Tibial artery (tissue), 4 donors: ENCODE measurements around the gene VAMP2.

Source experiments
- DNase-seq, 2 donors: peaks; one replicate each; pipeline ENCODE4 v3.0.0-alpha.2; 2019
- H3K27ac ChIP-seq, 2 donors: fragments of 200-600 bp; sonication (generic) in 1 of 2; 1 replicate in 1 of 2; 2 replicates in 1 of 2; pipeline ENCODE4 v1.5.1; 2018 to 2019; ENCODE audit warnings: mild to moderate bottlenecking in 1 of 2
- H3K27me3 ChIP-seq, 2 donors: fragments of 200-600 bp; sonication (generic) in 1 of 2; one replicate each; pipeline versions ENCODE4 v1.5.1 to v1.6.0; 2016 to 2019
- H3K36me3 ChIP-seq, 3 donors: fragments of 200-600 bp; sonication (generic) in 2 of 3; one replicate each; pipeline ENCODE4 v1.5.1; 2016 to 2019; ENCODE audit warnings: mild to moderate bottlenecking in 2 of 3
- H3K4me1 ChIP-seq, 4 donors: fragments of 200-600 bp; sonication (generic) in 2 of 4; 1 replicate in 3 of 4; 2 replicates in 1 of 4; pipeline ENCODE4 v1.5.1; 2016 to 2019
- H3K4me3 ChIP-seq, 2 donors: fragments of 200-600 bp; sonication (generic) in 1 of 2; 1 replicate in 1 of 2; 2 replicates in 1 of 2; pipeline ENCODE4 v1.5.1; 2018 to 2019; ENCODE audit warnings: mild to moderate bottlenecking in 2 of 2
- H3K9me3 ChIP-seq, 3 donors: fragments of 200-600 bp; sonication (generic) in 1 of 3; one replicate each; pipeline ENCODE4 v1.5.1; 2016 to 2019
- CTCF ChIP-seq, 2 experiments: fragments of 200-600 bp in 1 of 2; fragments of 450-650 bp in 1 of 2; IDR thresholded peaks; one replicate each; pipeline ENCODE4 v1.5.1; 2017 to 2019; ENCODE audit warnings: antibody characterized with exemption in 2 of 2, mild to moderate bottlenecking in 1 of 2, moderate library complexity in 1 of 2
- intact Hi-C: fragments of 100-400 bp; cut with DNase I; formaldehyde crosslinking; loops from one replicate; pipeline ENCODE4 v1.15.0; 2023; ENCODE audit warnings: low total_unique reads

Gene VAMP2

GRCh38 chr17:8125154-8125946, 37.4 kb downstream of the VAMP2 start:
- DNase-seq: peak; percentile 85 to 91
- Histone ChIP-seq H3K4me1 (peaks cover 0 to 69% (median 59%) of the 10 kb centered on the region in 4 donors), H3K9me3 (no peaks in the 10 kb centered on the region), H3K27ac (peak overlapping the region; percentile 64 to 68), H3K27me3 (peaks cover 0 to 10% of the 10 kb centered on the region in 2 donors), H3K4me3 (peak overlapping the region; percentile 56 to 70), H3K36me3 (no peaks in the 10 kb centered on the region)
- TF ChIP-seq CTCF (IDR thresholded peaks at IDR 0.05): no peak
- intact Hi-C loops: no loop called here

GRCh38 chr17:8124350-8125153, 38.2 kb downstream of the VAMP2 start:
- Histone ChIP-seq H3K4me1 (peaks cover 0 to 75% (median 63%) of the 10 kb centered on the region in 4 donors), H3K27ac (peak overlapping the region in 1 of 2 donors; percentile 24), H3K27me3 (peaks cover 0 to 6% of the 10 kb centered on the region in 2 donors), H3K9me3 (no peaks in the 10 kb centered on the region), H3K36me3 (no peaks in the 10 kb centered on the region), H3K4me3 (peak overlapping the region; percentile 51 to 70)
- no peak for TF ChIP-seq CTCF (IDR thresholded peaks at IDR 0.05)
- intact Hi-C loops: loop anchor here (5.0 kb wide), 1 partner anchor 38 kb away; the partner anchor contains the start of gene VAMP2
- DNase-seq: no peak

- H3K4me3 ChIP-seq: peak within 1 kb of the TSS; percentile 51 to 70
- H3K9me3 ChIP-seq: no peaks in the 10 kb centered on the region
- peaks cover 0 to 4% of the 10 kb centered on the region in 2 donors for H3K27me3 ChIP-seq
- no peak for TF ChIP-seq CTCF (IDR thresholded peaks at IDR 0.05)
- peaks cover 0 to 75% (median 63%) of the 10 kb centered on the region in 4 donors for H3K4me1 ChIP-seq
- H3K36me3 ChIP-seq: no peaks in the 10 kb centered on the region
- DNase-seq: no peak
- intact Hi-C loops: loop anchor here (5.0 kb wide), 1 partner anchor 38 kb away; the partner anchor contains the start of gene VAMP2
- H3K27ac ChIP-seq: peak within 1 kb of the TSS; percentile 23 to 40
Measured at GRCh38 chr17:8123695-8124349, 38.9 kb downstream of the VAMP2 start, which contains the start of gene HES7. Gene HES7, minus strand, starts transcription at chr17:8124106. Its CDS starts 22 bp downstream, at chr17:8124084.

GRCh38 chr17:8122924-8123694, 39.6 kb downstream of the VAMP2 start:
- Histone ChIP-seq H3K36me3 (no peaks in the 10 kb centered on the region), H3K4me3 (peak overlapping the region; percentile 51 to 70), H3K27ac (peak overlapping the region; percentile 20 to 40), H3K4me1 (peaks cover 0 to 80% (median 69%) of the 10 kb centered on the region in 4 donors), H3K27me3 (peaks cover 0 to 4% of the 10 kb centered on the region in 2 donors), H3K9me3 (no peaks in the 10 kb centered on the region)
- no peak for DNase-seq
- TF ChIP-seq CTCF (IDR thresholded peaks at IDR 0.05): no peak
- intact Hi-C loops: loop anchor here (5.0 kb wide), 1 partner anchor 39 kb away; the partner anchor contains the start of gene VAMP2
